ENCODE data around the gene NAA80. TPM values are rescaled to one million over a fixed set of nuclear protein-coding genes. Genes with fewer than 3 reads are reported as not detected.
A peak's percentile ranks its signal among the peaks of the same experiment; 100 is the strongest.

Gene NAA80
- total and polyA plus RNA-seq, 12 donors, result 5.2 to 19.8 (median 11.0) TPM

DNA sequence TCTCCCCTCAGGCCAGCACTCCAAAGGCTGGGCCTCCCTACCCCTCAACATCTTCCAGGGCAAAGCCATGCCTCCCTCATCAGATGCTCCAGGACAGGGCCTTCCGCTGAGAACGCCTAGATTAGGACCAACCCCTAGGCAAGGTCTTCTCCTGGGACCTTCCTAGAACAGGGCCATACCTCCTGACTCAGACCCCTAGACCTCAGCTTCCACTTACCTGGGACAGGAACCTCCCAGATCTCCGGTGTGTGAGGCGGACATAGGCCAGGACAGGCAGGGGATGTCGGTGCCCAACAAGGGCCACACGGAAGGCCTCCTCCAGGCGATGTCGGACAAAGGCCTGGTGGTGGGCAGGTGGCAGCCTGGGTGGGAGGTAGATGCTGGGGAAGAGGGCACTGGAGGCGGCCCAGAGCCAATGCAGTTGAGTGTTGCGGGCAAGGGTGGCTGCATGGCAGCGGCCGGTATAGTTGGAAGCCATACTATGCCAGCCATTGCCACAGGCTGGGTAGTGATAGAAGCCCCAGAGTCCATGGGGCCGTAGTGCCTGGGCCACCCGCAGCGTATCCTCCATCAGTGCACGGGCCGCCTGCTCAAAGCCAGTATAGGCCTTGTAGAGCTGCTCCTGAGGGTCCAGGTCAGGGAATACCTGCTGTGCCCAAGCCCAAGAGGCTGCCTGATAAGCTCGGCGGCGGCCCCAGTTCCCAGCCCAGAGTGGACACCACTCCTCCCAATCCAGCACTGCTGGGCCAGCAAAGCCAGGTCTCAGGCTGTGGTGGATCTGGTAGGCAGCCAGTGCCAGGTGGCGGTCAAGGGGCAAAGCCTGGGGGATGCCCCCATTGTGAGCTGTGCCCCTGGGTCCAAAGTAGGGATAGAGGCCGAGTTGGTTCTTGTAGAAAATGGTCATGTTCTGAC lies 4.5 kb downstream of the NAA80 start:
- no peak overlapping the region for H3K4me3 ChIP-seq
- 87 to 94% (median 92%) methylated on average over 2 to 22 of the region's 22 CpGs for WGBS, 4 donors
- intact Hi-C loops (cut with DNase I), result no loop called here

GRCh38 chr3:50294089-50294488 lies 5.1 kb downstream of the NAA80 start:
- H3K27ac ChIP-seq, result peak overlapping the region in 3 of 5 donors; percentile 65 to 92 (median 82)
- H3K36me3 ChIP-seq (replicated peaks in 1 of 2), result peaks cover 0 to 11% of the 10 kb centered on the region in 2 donors
- intact Hi-C loops (cut with DNase I), result no loop called here
- DNase-seq, result no peak
- TF ChIP-seq, protein P1, sequence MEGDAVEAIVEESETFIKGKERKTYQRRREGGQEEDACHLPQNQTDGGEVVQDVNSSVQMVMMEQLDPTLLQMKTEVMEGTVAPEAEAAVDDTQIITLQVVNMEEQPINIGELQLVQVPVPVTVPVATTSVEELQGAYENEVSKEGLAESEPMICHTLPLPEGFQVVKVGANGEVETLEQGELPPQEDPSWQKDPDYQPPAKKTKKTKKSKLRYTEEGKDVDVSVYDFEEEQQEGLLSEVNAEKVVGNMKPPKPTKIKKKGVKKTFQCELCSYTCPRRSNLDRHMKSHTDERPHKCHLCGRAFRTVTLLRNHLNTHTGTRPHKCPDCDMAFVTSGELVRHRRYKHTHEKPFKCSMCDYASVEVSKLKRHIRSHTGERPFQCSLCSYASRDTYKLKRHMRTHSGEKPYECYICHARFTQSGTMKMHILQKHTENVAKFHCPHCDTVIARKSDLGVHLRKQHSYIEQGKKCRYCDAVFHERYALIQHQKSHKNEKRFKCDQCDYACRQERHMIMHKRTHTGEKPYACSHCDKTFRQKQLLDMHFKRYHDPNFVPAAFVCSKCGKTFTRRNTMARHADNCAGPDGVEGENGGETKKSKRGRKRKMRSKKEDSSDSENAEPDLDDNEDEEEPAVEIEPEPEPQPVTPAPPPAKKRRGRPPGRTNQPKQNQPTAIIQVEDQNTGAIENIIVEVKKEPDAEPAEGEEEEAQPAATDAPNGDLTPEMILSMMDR (IDR thresholded peaks at IDR 0.05), result no peak
- no peak for TF ChIP-seq POLR2A (IDR thresholded peaks at IDR 0.05)
- peaks cover 19 to 32% of the 10 kb centered on the region in 2 donors for H3K4me1 ChIP-seq (replicated peaks in 1 of 2)
- H3K9me3 ChIP-seq (replicated peaks in 1 of 3), result no peaks in the 10 kb centered on the region
- no peaks in the 10 kb centered on the region for H3K27me3 ChIP-seq
- 82 to 92% (median 85%) methylated on average over 2 to 4 of the region's 4 CpGs for WGBS, 4 donors
- H3K4me3 ChIP-seq, result no peak overlapping the region

More for the DNA sequence above, 4.5 kb downstream of the NAA80 start:
- Histone ChIP-seq H3K27ac (peak overlapping the region in 1 of 5 donors; percentile 92), H3K27me3 (no peaks in the 10 kb centered on the region), H3K4me1 (replicated peaks in 1 of 2) (peaks cover 22 to 34% of the 10 kb centered on the region in 2 donors), H3K36me3 (replicated peaks in 1 of 2) (peaks cover 0 to 5% of the 10 kb centered on the region in 2 donors), H3K9me3 (replicated peaks in 1 of 3) (no peaks in the 10 kb centered on the region)
- no peak for DNase-seq
- TF ChIP-seq POLR2A (IDR thresholded peaks at IDR 0.05), result no peak
- TF ChIP-seq, protein P1 (IDR thresholded peaks at IDR 0.05), result no peak

GRCh38 chr3:50293079-50293801 lies 6.0 kb downstream of the NAA80 start:
- 62 to 68% (median 65%) methylated on average over 10 to 12 of the region's 12 CpGs for WGBS, 4 donors
- Histone ChIP-seq H3K9me3 (replicated peaks in 1 of 3) (no peaks in the 10 kb centered on the region), H3K4me3 (peak overlapping the region in 1 of 4 donors; percentile 80), H3K27me3 (no peaks in the 10 kb centered on the region), H3K4me1 (replicated peaks in 1 of 2) (peaks cover 19 to 25% of the 10 kb centered on the region in 2 donors), H3K27ac (peak overlapping the region; percentile 23 to 92 (median 65)), H3K36me3 (replicated peaks in 1 of 2) (peaks cover 0 to 20% of the 10 kb centered on the region in 2 donors)
- TF ChIP-seq, protein P1 (IDR thresholded peaks at IDR 0.05), result no peak
- TF ChIP-seq POLR2A (IDR thresholded peaks at IDR 0.05), result peak in 1 of 2 donors; percentile 39
- intact Hi-C loops (cut with DNase I), result no loop called here
- peak in 5 of 7 donors; percentile 44 to 72 (median 65) for DNase-seq

All from adrenal gland (tissue), 12 donors.